GM21576 (cell line): ENCODE measurements around the gene SPATA33.
"Not testable (repeated sequence)": the region's sequence is repeated elsewhere in the genome, so short reads cannot be mapped to it uniquely, and the experiment has no call there.

Experiments
- ATAC-seq: cut with Tn5 transposase; IDR thresholded peaks from one replicate; pipeline ENCODE4 v1.9.1; 2021; ENCODE audit warnings: mild to moderate bottlenecking, moderate library complexity; ENCODE audit not compliant: unreplicated experiment

The SPATA33 gene

DNA sequence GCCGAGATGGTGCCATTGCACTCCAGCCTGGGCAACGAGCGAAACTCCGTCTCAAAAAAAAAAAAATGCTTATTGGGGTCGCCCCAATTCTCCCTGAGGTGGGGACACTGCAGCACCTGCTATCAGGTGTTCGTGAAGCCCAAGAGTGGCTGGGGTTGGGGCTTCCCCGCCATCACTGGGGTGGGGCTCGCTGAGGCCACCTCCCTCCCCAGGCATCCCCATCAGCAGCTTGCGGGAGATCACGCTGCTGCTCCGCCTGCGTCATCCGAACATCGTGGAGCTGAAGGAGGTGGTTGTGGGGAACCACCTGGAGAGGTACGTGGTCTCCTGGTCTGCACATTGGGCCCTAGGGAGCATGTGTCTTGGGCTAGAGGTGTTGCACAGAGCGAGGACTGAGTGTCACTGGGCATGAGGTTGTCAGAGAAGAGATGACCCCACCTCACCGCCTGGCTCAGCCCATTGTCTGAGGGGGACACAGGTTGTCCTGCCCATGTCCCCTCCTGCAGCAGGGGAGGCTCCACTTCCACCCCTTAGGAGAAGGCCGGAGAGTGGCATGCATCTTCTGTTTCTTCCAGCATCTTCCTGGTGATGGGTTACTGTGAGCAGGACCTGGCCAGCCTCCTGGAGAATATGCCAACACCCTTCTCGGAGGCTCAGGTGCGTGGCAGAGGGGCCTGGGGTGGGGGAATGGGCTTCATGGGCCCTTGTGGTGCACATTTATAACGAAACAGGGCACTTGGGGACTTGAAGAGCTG is 33.8 kb downstream of the SPATA33 start:
- no peak for ATAC-seq

DNA sequence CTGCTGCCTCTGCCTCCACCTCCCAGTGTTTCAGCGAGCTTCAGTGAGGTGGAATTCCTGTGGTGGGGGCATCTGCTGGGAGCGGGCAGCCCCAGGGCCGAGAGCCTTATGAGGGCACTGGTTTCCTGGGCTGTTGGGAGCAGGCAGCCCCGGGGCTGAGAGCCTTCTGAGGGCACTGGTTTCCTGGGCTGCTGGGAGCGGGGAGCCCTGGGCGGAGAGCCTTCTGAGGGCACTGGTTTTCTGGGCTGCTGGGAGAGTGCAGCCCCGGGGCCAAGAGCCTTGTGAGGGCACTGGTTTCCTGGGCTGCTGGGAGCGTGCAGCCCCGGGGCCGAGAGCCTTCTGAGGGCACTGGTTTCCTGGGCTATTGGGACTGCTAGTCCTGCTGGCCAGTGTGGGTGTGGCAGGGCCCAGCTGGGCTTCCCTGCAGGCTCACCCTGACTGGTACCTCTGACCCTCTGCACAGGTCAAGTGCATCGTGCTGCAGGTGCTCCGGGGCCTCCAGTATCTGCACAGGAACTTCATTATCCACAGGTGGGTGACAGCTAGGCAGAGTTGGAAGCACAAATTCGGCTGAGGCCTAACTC is 34.4 kb downstream of the SPATA33 start:
- ATAC-seq, result no peak

GRCh38 chr16:89693289-89693731 is 35.7 kb downstream of the SPATA33 start:
- ATAC-seq, result no peak

DNA sequence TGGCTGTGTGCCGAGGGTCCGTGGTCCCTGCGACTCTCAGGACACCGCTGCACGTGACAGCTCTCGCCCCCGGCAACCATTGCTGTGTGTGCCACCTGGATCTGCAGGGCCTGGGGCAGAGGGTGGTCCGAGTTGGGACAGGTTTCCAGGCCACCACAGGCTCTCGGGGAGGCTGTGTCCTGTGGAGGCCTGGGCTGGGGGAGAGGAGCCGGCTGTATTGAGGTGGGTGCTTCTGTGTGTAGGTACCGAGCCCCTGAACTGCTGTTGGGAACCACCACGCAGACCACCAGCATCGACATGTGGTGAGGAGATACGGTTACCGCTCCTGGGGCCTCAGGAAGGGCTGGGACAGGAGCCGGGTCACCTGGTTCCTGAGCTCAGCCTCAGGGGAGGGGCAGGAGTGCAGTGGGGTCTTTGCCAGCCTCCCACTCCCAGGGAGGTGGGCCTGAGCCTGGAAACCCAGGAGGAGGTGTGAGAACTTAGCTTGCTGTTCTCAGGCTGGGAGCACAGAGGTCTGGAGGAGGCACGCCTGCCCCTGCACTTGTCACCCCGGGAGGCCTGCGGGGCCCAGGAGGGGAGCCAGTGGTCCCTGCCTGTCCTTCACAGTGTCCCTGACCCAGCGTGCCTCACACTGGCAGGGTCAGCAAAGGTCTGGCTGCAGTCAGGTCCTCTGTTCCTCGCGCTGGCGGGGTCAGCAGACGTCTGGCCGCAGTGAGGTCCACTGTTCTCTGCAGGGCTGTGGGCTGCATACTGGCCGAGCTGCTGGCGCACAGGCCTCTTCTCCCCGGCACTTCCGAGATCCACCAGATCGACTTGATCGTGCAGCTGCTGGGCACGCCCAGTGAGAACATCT is 36.5 kb downstream of the SPATA33 start:
- no peak for ATAC-seq

- not testable (repeated sequence) for ATAC-seq
These were observed 37.1 kb downstream of the SPATA33 start for GRCh38 chr16:89694784-89695085.

GRCh38 chr16:89695086-89695874 is 37.6 kb downstream of the SPATA33 start:
- no peak for ATAC-seq

GRCh38 chr16:89695875-89696669 is 38.4 kb downstream of the SPATA33 start:
- no peak for ATAC-seq

GRCh38 chr16:89696670-89697128 is 39.1 kb downstream of the SPATA33 start:
- no peak for ATAC-seq

GRCh38 chr16:89697161-89697615 is 39.6 kb downstream of the SPATA33 start:
- no peak for ATAC-seq

- ATAC-seq, result no peak
These were observed 40.1 kb downstream of the SPATA33 start for GRCh38 chr16:89697616-89698331.

DNA sequence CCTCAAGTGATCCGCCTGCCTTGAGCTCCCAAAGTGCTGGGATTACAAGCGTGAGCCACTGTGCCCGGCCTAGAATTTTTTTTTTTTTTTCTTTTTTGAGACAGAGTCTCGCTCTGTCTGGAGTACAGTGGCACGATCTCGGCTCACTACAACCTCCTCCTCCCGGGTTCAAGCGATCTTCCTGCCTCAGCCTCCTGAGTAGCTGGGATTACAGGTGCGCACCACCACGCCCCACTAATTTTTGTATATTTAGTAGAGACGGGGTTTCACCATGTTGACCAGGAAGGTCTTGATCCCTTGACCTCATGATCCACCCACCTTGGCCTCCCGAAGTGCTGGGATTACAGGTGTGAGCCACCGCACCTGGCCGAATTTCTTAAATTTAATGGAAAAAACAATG is 41.1 kb downstream of the SPATA33 start:
- not testable (repeated sequence) for ATAC-seq

DNA sequence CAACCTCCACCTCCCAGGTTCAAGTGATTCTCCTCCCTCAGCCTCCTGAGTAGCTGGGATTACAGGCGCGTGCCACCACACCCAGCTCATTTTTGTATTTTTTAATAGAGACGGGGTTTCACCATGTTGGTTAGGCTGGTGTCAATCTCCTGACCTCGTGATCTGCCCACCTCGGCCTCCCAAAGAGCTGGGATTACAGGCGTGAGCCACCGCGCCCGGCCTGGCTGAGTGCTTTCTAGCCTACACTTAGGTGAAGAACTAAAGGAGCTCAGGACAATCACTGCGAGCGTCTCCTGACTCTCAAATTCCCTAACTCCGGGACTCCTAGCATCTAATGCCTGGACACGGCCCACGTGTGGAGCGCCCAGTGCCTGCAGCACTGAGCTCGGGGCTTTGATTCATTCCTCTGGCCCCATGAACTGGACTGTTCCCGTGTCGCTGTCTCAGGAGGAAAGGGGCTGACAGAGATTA is 42.0 kb downstream of the SPATA33 start:
- not testable (repeated sequence) for ATAC-seq

DNA sequence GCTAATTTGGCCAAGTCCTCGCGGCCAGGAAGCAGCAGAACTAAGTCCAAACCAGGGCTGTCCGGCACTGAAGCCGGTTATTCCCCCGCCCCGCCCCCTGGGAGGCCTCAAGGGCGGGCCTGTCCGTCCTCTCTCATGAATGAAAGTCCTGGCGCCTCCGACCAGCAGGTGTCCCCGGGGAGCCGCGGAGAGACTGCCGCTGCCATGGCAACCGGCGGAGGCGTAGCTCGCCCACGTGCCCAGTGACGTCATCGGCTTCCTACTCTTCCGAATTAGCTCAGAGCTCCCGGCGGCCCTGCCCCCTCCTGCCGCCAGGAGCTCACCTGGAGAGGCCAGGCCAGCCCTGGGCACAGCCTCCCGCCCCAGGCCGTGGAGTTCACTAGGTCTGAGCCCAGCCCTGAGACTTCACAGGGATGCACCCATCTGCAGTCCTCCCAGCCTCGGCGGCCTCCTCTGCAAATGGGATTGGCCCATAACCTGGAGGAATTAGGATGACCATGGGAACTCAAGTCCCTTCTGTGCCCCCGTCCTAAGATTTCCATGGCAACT is 42.5 kb downstream of the SPATA33 start:
- peak; percentile 44 for ATAC-seq

GRCh38 chr16:89700649-89701424 is 43.2 kb downstream of the SPATA33 start:
- ATAC-seq, result no peak

GRCh38 chr16:89701425-89702406 is 44.1 kb downstream of the SPATA33 start, which contains the start of gene SPATA2L:
TSS of gene SPATA2L (minus strand) at chr16:89701705. CDS start at chr16:89701232, 473 bp downstream.
- ATAC-seq, result peak; percentile 58

DNA sequence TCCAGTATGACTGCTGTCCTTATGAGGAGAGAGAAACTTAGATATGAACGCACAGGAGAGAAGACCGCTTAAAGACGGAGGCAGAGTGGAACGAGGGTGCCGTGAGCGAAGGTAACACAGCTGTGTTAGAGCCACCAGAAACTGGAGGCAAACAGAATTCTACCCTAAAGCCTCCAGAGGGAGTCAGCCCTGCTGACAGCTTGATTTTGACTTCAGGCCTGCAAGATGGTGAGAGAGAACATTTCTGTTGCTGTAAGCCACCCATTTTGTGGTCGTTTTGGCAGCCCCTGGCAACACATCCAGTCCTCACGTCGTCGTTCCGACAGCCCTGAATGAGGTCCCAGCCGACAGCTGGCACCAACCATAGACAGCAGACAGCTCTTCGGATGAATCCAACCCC is 46.6 kb downstream of the SPATA33 start:
- no peak for ATAC-seq

DNA sequence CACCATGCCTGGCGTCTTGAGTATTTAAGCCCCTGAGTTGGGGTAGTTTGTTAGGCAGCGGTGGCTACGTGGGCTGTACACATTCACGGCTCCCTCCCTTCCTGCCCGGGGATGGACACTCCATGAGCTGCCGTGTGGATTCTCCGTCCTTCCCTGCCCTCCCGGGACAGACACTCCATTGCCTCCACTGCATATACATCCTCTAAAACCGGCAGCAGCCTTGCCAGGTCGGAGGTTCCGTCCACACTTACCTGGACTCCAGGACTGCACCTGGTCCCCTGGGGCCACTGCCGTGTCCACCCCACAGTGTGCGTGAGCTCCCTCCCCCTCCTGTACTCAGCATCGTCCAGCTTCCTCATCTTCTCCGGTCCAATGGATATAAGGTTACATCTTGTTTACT is 47.4 kb downstream of the SPATA33 start:
- no peak for ATAC-seq
